D721Med (cell line): Measurements from ENCODE around the gene TMEM178B.
"Not testable (repeated sequence)": the region's sequence is repeated elsewhere in the genome, so short reads cannot be mapped to it uniquely, and the experiment has no call there.

Experiments used
- DNase-seq: peaks from one replicate; pipeline ENCODE4 v3.0.0; 2011; ENCODE audit warnings: low spot score; ENCODE audit not compliant: insufficient read length
- FAIRE-seq: peaks from 2 replicates; lab custom pipeline; 2011; peaks lifted over from hg19 to GRCh38; lab: Jason Lieb, UNC
- TF ChIP-seq, protein P1 (sequence below): IDR thresholded peaks from 2 replicates; pipeline ENCODE4 v1.5.1; 2012; ENCODE audit warnings: mild to moderate bottlenecking, control low read depth; ENCODE audit not compliant: insufficient read depth; ENCODE audit errors: missing control alignments

TMEM178B gene

DNA sequence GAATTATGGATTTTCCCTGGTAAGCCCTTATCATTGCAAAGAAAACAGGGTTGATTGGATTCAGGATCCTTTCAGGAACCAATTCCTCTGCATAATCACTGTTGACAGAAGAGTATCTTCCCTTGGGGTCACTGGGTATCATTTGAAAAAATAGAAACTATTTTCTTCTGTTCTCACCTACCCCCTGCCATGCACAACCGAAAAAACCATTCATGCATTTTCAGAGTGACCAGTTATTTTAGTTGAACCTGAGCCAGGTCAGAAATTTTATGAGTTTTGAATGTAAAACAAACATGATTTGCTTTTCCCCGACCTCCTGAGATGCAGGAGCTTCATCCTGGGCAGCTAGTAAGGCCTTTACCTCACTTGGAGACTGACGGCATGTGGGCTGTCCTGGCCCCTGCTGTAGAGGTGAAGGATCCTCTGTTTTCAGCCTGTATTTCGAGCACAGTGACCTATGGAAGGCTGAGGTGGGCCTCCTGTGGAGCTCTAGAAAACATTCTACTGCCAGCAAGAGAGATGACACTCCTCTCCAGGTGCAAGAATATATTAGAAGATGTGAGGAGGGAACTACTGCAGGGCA lies 30.1 kb downstream of the TMEM178B start:
- DNase-seq, result no peak
- TF ChIP-seq, protein P1, sequence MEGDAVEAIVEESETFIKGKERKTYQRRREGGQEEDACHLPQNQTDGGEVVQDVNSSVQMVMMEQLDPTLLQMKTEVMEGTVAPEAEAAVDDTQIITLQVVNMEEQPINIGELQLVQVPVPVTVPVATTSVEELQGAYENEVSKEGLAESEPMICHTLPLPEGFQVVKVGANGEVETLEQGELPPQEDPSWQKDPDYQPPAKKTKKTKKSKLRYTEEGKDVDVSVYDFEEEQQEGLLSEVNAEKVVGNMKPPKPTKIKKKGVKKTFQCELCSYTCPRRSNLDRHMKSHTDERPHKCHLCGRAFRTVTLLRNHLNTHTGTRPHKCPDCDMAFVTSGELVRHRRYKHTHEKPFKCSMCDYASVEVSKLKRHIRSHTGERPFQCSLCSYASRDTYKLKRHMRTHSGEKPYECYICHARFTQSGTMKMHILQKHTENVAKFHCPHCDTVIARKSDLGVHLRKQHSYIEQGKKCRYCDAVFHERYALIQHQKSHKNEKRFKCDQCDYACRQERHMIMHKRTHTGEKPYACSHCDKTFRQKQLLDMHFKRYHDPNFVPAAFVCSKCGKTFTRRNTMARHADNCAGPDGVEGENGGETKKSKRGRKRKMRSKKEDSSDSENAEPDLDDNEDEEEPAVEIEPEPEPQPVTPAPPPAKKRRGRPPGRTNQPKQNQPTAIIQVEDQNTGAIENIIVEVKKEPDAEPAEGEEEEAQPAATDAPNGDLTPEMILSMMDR, result no peak
- peak; percentile 91 for FAIRE-seq

DNA sequence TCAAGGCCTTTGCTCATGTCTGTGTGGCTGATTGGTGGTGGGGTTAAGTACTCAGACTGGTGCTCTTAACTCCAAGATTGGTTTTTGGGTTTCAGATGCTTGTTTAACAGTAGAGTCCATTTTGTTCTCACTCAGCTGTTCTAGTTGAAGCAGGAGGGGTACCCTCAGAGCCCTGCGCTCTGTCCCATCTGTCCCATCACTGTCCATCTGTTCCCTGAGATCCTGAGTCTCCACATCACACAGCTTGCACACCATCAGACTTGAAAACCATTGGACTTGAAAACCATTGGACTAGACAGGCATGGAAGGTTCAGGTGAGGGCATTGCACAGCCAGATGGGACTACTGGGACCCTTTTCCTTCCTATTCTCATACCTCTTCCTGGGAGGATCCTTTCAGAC lies 39.3 kb downstream of the TMEM178B start:
- no peak for DNase-seq
- TF ChIP-seq, protein P1, result no peak

DNA sequence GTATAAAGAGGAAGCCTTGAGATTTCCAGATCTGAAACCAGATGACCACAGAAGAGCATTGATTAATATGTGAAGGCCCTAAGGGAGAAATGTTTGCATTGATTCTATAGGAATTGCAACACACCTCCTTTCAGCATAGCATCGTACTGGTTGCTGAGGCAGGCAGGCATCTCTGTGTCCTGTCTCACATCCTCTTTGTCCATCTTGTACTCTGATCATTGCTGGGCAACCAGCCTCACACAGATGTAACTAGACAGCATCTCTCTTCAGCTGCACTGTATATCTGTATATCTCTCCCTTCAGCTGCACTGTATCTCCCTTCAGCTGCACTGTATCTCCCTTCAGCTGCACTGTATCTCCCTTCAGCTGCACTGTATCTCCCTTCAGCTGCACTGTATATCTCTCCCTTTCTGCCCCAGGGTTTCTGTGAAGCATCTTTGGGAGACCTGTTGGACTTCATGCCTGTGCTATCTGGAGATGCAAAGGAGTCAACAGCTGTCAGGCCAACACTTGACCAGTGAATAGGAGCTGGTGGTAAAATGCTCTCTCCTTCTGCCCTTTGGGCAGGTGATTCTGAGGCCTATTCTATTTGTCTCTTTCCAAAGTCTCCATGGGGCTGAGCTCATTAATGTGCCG lies 40.3 kb downstream of the TMEM178B start:
- no peak for DNase-seq
- TF ChIP-seq, protein P1, result no peak
- no peak for FAIRE-seq

More for the DNA sequence above, 39.3 kb downstream of the TMEM178B start:
- no peak for FAIRE-seq

DNA sequence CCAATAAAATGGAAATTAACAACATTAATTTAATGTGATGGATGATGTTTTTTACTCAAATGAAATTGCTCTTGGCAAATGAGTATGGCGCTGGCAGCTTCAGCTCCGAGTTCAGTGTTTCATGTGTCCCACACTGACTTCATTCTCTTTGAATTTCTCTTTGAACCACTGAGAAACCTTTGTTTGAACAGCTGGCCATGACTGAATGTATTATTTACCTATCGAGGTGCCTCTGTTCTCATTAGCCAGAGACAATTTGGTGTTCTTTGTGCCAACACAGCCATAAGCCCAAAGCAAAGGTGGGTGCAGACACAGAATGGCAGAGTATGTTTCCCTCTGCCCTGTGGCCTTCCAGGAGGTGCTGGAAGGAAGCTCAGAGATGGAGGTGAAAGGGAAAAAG lies 42.1 kb downstream of the TMEM178B start:
- FAIRE-seq, result no peak
- TF ChIP-seq, protein P1, result no peak
- no peak for DNase-seq

DNA sequence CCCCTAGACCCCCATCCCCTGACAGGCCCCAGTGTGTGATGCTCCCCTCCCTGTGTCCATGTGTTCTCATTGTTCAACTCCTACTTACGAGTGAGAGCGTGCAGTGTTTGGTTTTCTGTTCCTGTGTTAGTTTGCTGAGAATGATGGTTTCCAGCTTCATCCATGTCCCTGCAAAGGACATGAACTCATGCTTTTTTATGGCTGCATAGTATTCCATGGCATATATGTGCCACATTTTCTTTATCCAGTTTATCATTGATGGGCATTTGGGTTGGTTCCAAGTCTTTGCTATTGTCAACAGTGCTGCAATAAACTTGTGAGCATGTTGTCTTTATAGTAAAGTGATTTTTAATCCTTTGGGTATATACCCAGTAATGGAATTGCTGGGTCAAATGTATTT lies 42.8 kb downstream of the TMEM178B start:
- not testable (repeated sequence) for DNase-seq, FAIRE-seq

DNA sequence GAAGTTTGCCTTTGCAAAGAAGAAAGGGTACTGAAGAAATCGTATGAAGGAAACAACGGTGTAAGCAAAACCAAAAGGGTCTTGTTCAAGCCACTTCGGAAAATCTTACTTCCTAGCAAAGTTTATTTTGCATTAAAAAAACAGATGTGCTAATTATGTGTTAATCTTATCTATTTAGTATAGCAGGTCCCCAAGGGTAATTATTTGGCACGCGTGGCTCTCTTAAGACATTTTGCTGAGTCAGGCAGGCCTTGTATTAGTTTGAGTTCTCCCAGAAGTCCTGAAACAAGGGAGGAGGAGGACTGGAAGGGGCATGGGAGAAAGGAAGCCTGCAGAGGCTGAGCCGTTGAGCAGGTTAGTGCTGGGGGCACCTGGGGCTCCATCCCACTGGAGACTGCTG lies 44.9 kb downstream of the TMEM178B start:
- TF ChIP-seq, protein P1, result no peak
- FAIRE-seq, result no peak

DNA sequence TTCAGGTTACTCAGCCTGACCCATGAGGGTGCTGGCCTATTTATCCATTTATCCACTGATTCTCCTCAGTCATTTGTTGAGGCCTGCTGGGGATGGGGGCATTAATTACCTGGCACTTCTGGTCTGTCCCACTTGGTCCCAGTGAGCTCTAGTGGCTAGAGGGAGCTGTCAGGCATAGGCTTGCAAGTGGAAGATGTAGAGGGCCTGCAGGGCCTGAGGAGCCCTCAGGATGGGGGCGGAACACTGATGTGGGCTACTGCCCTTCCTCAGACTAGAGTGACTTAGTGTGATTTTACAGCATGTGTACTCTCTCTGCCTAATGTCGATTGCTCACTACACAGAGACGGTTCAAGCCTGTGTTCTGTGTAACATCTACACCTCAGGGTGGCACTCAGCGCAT lies 45.3 kb downstream of the TMEM178B start:
- TF ChIP-seq, protein P1, result no peak
- FAIRE-seq, result no peak

More for the DNA sequence above, 44.9 kb downstream of the TMEM178B start:
- no peak for DNase-seq

More for the DNA sequence above, 45.3 kb downstream of the TMEM178B start:
- no peak for DNase-seq
